Measurements from ENCODE around the gene EPHA10. TPM values are rescaled to one million over a fixed set of nuclear protein-coding genes. Genes with fewer than 3 reads are reported as not detected.

Gene EPHA10
- total RNA-seq, 1 donor from 2014 or later = 0.97 TPM

- peak overlapping the region; percentile 94 for H3K27ac Mint-ChIP-seq
- peaks cover 8% of the 10 kb centered on the region for H3K36me3 Mint-ChIP-seq
- peak overlapping the region; percentile 93 for H3K4me3 Mint-ChIP-seq
- no peak for TF ChIP-seq CTCF (conservative IDR thresholded peaks at IDR 0.05)
- peaks cover 15% of the 10 kb centered on the region for H3K4me1 Mint-ChIP-seq (ENCODE audit: unreplicated experiment)
- H3K27me3 Mint-ChIP-seq = no peaks in the 10 kb centered on the region
- DNase-seq (ENCODE audit: extremely low spot score, unreplicated experiment) = peak; percentile 82
- no peaks in the 10 kb centered on the region for H3K9me3 Mint-ChIP-seq
Measured at GRCh38 chr1:37808369-37809319, 43.7 kb upstream of the EPHA10 start.

- Mint-ChIP-seq H3K27ac (peak within 1 kb of the TSS; percentile 94), H3K4me3 (peak within 1 kb of the TSS; percentile 93), H3K4me1 (ENCODE audit: unreplicated experiment) (peaks cover 15% of the 10 kb centered on the region), H3K27me3 (no peaks in the 10 kb centered on the region), H3K9me3 (no peaks in the 10 kb centered on the region), H3K36me3 (peaks cover 11% of the 10 kb centered on the region)
- TF ChIP-seq CTCF (conservative IDR thresholded peaks at IDR 0.05) = no peak
- peak; percentile 94 for DNase-seq (ENCODE audit: extremely low spot score, unreplicated experiment)
Measured at GRCh38 chr1:37807555-37808368, 42.8 kb upstream of the EPHA10 start, which contains the start of the genes C1orf122 and YRDC. Gene C1orf122 (plus strand): TSS chr1:37807790. CDS start chr1:37808405, 615 bp downstream. Gene YRDC (minus strand): TSS chr1:37808208. CDS start chr1:37808180, 28 bp downstream.

- H3K27ac Mint-ChIP-seq = peak overlapping the region; percentile 94
- peak overlapping the region; percentile 89 for H3K4me3 Mint-ChIP-seq
- peaks cover 14% of the 10 kb centered on the region for H3K36me3 Mint-ChIP-seq
- DNase-seq (ENCODE audit: extremely low spot score, unreplicated experiment) = no peak
- H3K27me3 Mint-ChIP-seq = no peaks in the 10 kb centered on the region
- H3K9me3 Mint-ChIP-seq = no peaks in the 10 kb centered on the region
- peaks cover 15% of the 10 kb centered on the region for H3K4me1 Mint-ChIP-seq (ENCODE audit: unreplicated experiment)
- no peak for TF ChIP-seq CTCF (conservative IDR thresholded peaks at IDR 0.05)
Measured at GRCh38 chr1:37807220-37807554, 42.3 kb upstream of the EPHA10 start.

GRCh38 chr1:37802439-37802838 lies 37.5 kb upstream of the EPHA10 start:
- DNase-seq (ENCODE audit: extremely low spot score, unreplicated experiment) = no peak
- no peak for TF ChIP-seq CTCF (conservative IDR thresholded peaks at IDR 0.05)
- Mint-ChIP-seq H3K27me3 (no peaks in the 10 kb centered on the region), H3K27ac (no peak overlapping the region), H3K9me3 (no peaks in the 10 kb centered on the region), H3K36me3 (peaks cover 18% of the 10 kb centered on the region), H3K4me3 (no peak overlapping the region), H3K4me1 (ENCODE audit: unreplicated experiment) (peaks cover 4% of the 10 kb centered on the region)

- Mint-ChIP-seq H3K27me3 (peaks cover 21% of the 10 kb centered on the region), H3K27ac (no peak overlapping the region), H3K4me1 (ENCODE audit: unreplicated experiment) (no peaks in the 10 kb centered on the region), H3K9me3 (no peaks in the 10 kb centered on the region), H3K4me3 (no peak overlapping the region), H3K36me3 (peaks cover 8% of the 10 kb centered on the region)
- no peak for TF ChIP-seq CTCF (conservative IDR thresholded peaks at IDR 0.05)
- DNase-seq (ENCODE audit: extremely low spot score, unreplicated experiment) = no peak
Measured at GRCh38 chr1:37797750-37798345, 32.9 kb upstream of the EPHA10 start.
